Measurements from ENCODE around the gene PCSK2. TPM values are rescaled to one million over a fixed set of nuclear protein-coding genes. Genes with fewer than 3 reads are reported as not detected.

PCSK2 gene
- total and polyA plus RNA-seq, 2 of the 8 experiments (the other 6 are each of a cell fraction or from before 2014, with no cell fraction given): 1.9 to 4.2 TPM

DNA sequence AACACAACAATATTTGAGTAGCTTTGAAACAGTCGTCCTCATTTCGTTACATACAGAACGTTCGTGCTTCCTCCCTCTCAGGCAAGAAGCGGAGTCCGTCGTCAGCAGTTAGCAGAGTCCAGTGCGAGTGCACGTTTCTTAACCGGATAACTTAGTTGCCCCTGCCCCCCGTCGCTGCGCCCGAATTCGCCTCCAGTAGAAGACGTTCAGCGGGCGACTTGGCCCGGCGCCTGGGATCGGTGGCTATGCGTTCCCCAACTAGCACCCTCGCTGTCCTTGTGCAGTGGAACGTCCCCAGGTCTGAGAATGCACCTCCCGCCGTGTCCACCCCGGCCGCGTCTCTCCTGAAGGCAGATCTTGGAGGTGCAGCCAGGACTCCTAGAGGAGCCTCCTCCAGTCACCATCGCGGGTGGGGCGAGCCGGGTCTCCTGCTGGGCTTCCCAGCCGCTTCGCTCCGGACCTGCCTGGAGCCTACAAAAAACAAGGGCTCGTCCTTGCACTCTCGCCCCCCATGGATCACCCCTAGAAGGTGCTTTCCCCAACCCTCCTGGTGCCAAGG, 910 bp upstream of the PCSK2 start (continued):
- TF ChIP-seq BACH1 (IDR thresholded peaks at IDR 0.05; ENCODE audit: low read length) (no peak), EP300 (IDR thresholded peaks at IDR 0.05; ENCODE audit: borderline replicate concordance in 1 of 2, low read depth in 2 of 2, low read length in 2 of 2) (no peak)

All from H1 (cell line).